NCI-H128 (cell line): Measurements from ENCODE around the gene KCTD2.

Experiments
- DNase-seq: peaks from one replicate; lab custom pipeline; 2025; ENCODE audit not compliant: unreplicated experiment; lab: John Stamatoyannopoulos, UW

The KCTD2 gene

DNA sequence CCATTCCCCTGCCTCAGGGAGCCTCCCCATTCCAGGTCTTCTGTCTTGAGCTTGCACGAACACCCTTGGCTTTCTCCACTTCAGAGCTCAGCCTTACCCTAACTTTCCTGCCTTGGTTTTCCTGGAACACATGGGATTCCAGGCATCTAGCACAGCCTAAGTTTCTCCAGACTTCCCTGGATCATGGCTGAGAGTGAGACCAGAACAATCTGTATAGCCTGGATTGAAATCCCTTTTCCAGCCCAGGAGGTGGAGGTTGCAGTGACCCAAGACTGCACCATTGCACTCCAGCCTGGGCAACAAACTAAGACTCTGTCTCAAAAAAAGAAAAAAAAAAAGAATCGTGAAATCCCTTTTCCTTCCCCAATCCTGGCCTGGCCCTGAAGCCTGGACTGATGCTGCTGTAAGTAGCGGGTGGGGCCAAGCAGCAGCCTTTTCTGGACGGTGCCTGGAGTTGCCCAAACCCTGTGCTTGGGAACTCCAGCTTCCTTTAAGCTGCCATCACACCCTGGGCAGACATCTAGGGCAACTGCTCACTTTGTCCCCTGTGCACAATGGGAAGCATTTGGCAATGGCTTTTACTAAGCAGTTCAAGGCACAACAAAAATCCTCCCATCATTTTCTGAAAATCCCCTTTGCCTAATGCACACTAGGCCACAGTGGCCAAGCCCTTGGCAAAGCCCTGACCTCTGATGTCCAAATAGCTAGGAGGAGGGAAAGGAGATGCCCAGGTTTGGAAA lies 28.7 kb downstream of the KCTD2 start:
- DNase-seq = no peak

DNA sequence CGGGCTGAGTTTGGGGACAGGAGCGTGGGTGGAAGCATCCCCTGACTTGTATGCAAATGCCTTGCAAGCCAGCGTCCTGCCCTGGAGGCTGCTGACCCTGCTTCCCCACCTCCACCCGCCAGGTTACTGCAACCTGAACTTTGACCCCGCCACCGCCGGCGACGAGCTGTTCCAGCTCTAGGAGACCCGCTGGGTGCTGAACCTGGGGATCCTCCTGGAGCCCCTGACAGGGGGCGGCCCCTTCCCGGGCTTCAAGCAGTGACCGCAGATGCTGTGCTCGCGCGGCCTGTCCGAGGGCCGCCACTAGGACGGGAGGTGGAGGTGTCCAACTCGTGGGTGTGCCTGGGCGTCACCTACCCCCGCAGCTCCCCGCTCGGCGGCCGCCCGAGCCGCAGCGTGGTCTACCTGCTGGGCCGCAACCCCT lies 30.1 kb downstream of the KCTD2 start:
- no peak for DNase-seq

DNA sequence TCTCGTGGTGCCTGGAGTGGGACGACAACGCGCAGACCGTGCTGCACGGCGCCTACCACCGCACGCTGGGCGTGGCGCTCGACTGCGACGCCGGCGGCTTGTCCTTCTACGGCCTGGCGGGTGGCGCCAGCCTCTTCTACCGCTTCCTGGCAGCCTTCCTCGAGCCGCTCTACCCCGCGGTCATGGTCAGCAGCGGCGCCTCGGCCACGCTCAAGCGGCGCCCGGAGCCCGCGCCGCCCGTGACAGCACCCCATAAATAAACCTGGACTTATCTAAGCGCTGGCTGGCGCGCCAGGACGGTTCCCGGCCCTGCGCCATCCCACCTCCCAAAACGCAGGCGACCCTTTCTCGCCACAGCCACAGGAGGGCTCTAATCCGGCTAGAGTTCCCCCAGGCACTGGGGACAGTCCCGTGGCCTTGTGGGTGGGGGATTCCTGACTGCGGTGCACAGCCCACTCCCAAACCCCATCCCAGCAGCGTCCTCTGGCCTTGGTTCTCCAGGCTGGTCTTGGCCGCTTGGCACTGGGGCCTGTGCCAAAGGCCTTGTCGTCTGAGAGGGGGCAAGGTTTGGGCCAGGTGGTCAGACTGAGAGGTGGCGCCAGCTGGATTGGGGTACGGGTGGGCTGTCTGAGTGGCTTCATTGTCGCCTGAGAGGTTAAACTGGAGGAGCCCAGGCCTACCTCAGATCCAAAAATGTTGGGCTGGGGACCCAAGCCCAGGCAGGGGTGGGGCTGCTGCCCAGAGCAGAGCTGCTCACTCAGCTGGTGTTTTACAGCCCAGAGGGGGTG lies 30.7 kb downstream of the KCTD2 start:
- no peak for DNase-seq

DNA sequence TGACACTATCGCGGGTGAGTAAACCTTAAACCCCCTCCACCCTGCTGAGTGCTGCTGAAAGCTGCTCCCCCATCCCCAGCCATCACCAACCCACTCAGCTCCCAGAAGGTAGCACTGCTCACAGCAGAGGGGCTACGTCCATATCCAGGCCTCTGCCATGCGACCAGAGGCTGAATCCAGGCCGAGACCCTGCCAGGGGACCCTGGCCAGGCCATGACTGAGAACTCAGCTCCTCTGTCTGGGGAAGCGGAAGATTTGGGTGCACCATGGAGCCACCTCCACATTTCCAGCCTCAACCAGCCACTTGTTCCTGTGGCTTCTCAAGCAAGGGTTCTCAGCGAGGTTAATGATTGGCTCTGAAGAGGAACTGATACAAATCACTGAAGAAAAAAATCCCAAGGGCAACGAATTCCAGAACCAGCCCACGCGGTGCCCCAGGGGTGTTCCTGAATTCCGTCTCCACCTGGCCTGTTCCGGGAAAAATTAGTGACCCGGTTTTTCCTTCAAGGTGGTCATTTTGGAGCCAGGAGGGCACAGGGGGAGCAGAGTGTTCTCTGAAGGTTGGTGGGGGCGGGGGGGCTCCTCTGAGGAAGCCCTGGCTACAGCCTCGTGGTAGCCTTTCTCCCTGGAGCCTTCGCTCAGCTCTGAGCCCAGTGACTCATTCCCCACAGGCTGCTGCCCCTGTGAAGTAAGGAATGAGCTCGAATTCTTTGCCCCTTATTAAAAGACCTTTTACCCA lies 31.4 kb downstream of the KCTD2 start:
- no peak for DNase-seq

DNA sequence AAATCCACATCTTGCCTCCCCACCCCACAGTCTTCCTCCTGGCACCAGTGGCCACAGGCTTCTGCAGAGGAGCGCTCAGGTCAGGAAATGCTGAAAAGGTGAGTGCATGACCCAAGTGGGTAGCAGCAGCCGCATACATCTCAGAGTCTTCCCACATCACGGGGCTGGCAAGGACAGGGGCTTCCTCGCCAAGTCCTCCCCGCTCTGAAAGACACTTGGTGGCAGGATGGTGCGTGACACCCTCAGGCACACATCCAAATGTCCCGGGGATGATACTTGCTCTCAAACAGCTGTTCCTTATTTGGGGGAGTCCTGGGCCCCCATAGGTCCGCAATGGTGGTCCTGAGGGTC lies 32.0 kb downstream of the KCTD2 start:
- DNase-seq = no peak

DNA sequence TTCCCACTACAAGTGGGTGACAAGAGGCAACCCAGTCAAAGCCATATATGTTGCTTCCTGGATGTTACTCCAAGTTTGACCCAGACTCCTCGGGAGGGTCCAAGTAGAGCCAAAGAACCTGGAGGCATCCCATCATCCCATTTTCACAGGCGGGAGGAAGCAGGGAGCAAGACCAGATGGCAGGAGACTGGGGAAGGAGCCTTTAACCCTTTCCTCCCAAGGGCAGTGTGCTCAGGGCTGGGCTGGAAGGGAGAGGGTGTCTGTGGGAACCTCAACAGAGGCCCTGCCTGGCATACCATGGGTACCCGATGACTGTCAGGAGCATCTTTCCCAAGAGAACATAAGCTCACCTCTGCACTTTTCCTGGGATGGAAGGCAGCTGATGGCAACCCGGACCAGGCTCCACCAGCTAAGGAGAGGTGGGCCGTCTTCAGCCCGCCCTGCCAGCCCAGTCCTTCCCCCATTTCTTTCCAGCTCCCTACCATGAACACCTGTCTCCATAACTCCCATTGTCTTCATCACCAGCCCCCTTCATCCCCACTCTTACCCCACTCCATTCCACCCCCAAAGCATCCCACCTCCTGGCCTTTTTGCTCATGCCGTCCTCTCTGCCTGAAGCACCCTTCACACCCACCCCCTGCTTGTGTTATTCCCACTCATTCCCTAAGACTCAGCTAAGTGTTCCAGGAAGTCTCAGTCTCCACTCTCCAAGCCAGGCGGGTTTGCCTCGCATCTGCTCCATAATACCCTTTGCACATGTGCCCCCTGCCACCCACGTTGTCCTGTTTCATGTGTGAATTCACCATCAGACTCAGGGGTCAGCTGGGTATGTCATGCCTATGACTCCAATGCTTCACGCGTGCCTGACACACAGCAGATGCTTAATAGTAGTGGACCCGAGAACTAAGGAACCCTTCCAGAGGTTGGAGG lies 34.9 kb downstream of the KCTD2 start:
- no peak for DNase-seq

DNA sequence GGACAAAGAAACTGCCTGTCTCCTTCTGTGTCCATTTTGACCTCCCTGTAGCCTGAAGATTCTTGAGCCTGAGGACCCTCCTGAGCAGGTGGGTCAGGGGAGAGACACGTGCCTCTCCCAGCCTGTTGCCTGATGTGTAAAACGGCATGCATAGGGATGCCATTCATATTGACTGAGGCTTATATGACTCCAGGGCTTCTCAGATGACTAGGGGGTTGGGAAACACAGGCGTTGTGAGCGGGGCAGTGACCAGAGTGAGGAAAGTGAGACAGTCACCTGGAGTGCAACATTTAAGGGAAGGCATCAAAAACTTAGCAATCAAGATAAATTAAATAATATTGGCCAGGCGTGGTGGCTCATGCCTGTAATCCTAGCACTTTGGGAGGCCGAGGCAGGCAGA lies 35.7 kb downstream of the KCTD2 start:
- DNase-seq = no peak

DNA sequence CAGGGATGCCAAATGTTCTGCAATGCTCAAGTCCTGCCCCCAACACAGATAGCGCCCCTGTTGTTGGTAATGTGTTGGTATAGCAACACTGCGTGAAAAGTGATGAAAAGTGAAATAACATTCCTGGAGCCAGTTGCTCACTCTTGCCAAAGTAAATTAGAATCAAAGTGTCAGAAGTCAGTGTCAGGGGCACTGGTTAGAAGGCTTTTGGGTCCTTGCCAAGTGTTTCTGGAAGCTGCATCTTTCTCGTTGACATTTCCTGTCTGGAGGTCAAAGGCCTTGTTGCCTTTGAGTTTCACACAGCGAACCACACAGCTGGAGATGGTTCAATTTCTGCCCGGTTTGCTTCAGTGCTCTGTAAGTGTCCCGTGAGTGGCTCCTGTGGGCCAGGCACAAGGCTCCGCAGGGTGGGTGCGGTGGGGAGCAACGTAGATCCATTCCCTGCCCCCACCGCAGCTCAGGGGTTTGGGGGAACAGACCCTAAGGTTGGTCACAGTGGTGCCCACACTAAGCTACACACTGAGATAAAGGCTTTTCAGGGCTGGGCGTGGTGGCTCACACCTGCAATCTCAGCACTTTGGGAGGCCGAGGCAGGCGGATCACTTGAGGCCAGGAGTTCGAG lies 37.1 kb downstream of the KCTD2 start:
- no peak for DNase-seq

DNA sequence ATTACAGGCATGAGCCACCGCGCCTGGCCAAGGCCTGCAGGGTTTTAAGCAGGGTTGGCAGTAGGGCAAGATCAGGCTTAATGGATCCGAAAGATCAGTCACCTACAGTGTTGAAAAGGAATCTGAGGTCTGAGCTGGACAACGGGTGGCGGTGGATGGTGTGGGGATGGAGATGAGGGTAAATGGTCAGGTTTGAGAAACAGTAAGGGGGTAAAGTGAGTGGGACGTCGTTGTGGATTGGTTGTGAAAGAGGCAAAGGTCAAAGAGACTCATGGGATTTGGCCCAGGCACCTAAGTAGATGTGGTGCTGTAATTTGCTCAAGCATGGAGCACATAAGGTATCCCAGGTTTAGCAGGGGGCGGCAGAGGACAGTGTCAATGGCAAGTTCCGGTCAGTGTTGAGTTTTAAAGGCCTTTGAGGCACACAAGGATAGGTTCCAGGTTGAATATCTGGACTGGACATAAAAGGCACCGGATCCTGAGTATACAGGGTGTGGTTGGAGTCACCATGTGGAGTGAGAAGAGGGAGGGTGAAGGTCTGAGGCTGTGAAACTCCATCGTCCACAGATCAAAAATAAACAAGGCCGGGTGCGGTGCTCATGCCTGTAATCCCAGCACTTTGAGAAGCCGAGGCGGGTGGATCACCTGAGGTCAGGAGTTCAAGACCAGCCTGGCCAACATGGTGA lies 39.6 kb downstream of the KCTD2 start:
- no peak for DNase-seq

DNA sequence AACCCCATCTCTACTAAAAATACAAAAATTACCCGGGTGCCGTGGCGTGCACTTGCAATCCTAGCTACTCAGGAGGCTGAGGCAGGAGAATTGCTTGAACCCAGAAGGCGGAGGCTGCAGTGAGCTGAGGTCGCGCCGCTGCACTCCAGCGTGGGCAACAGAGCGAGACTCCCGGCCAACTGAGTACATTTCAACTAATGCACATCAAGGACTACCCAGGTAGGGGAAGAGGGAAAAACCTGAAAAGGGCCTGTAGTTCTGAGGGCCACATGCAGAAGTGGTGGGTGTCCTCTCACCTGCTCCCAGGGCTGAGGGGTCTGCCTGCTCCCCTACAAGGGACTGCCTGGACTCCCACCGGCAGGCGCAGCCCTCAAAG lies 40.1 kb downstream of the KCTD2 start:
- no peak for DNase-seq

DNA sequence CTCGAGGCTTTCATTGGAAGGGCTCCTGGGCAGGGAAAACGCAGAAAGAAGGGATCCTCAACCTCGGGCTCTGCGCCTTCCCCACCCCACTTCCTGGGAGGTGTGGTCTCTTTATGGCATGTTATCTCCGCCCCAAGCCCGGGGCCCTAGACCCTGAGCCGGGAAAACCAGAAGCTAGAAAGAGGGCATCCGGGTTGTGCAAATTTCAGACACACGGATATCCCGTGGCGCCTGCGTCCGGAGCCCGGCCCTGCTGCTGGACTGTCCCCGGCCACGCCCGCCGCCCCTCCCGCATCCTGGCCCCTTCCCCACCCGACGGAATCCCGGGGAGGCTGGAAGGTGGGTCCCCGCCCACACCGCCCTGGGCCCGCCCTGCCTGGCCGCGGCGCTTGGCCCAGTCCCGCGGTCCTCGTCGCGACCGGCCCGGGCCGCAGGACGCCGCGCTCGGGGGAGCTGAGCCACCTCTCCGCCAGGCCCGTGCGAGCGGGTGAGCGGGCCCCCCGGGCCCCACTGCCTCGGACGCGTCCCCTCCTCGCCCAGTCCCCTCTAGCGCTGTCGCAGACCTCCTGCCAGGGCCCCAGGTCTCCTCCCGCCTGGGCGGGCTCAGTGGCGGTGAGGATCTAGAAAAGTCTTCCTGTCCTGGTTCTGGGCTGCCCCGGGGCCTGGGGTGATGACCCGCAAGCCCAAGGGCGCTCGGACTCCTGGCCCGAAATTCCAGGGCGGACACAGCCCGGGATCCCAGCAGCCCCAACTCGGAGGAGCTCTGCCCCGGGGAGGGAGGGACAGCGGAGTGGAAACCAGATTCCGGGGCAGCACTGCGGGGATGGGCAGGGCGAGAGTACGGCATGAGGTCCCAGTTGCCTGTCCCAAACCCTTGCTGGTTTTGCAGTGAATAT lies 40.8 kb downstream of the KCTD2 start, which contains the start of gene SLC16A5:
Gene SLC16A5 (plus strand): TSS at position 397 of the 896 bp plus-strand sequence. CDS start 5,683 bp downstream, outside the sequence.
- DNase-seq = no peak

DNA sequence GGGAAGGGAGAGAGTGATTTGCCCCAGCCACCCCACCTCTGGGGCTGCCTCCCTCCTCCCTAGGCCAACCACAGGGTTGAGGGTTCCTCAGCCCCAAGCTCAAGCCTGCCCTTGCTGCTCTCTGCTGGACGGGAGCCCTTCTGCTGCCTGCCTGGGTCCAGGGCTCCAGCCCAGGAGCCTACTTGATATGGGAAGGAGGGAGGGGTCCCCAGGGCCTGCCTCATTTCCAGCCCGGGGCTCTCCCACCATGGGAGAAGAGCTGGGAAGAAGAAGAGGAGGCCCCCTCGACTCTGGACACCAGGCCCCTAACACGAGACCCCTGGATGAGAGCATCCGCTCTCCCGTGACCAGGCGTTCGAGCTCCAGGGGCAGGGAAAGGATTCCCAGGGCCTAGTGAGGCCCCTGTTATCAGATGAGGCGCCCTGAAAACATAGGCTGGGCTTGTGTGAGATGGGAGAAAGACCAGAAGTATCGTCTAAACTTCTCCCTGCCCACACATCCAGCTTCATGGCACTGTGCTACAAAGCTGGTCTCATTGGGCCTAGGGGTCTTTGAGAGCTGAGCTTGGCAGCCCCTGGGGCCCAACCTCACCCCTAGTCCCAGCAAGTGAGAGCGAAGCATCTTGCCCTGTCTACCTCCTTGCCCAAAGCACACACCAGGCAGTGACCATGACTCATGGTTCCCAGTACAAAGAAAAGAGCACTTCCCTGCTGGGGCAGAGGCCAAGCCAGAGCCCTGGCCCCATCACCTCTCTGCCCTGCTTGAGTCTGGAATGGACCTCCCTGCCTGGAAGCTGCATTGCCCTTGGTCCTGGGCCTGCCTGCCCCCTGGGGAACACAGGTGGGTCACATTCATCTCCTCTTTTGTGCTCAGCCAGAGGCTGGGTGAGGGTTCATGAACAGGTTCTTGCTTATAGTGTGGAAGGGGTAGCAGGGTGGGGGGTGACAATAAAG lies 41.7 kb downstream of the KCTD2 start:
- no peak for DNase-seq

DNA sequence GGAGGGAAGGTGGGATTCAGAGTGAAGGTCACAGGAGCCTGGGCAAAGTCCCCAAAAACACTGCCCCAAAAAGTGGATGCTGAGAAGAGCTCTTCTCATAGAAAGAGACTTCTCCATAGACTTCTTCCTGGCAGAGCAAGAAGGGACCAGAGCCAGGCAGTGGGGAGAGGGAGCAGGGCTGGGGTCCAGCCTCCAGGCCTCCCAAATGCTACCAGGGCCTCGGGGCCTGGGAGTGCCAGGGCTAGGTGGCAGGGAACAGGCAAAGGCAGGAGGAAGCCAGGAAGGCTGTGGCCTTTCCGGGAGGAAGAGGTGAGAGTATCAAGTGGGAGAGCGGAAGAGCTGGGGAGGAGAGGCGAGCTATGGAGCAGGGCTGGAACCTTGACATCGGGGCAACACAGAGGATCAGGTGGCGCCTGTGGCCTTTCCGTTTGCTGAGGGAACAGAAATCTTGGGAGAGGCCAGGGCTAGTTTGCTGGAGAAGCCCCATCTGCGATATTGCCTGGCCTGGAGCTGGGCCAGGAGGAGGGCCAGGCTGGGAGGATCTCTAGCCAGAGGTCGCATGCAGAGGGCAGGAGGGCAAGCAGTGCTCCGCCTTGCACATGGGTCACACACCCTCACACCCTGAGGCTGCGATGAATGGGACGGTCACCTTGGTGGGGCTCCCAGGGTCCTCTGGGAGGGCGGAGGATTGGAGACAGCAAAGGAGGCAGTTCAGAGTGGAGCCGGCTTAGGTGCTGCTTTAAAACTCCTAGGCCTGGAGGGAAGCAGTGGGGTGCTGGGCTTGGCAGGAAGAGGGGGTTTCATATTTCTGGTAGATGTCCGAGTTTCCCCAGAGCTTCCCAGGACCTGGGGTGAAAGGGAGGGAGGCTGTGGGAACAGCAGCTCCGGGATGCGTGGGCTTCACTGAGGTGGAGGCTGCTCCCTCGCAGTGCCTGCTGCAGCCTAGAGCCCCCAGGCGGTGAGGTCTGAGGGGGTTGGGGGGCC lies 44.1 kb downstream of the KCTD2 start:
- no peak for DNase-seq

DNA sequence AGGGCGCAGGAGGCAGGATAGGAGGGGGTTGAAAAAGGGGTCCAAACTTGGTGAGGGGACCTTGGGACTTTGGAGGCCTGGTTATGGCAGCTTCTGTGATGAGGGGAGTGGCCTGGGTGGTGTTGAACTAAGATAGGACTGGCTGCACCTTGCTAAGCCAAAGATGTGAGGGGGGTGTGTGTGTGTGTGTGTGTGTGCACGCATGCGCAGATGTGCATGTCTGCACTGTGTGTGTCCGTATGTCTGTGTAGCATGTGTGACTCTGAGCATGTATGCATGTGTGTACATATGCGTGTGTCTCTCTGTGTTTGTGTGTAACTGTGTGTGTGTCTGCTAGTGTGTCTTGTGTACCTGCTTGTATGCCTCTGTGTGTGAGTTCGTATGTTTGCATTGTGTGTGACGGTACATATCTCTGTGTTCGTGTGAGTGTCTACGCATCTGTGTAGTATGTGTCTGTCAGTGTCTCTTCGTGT lies 44.9 kb downstream of the KCTD2 start:
- no peak for DNase-seq

DNA sequence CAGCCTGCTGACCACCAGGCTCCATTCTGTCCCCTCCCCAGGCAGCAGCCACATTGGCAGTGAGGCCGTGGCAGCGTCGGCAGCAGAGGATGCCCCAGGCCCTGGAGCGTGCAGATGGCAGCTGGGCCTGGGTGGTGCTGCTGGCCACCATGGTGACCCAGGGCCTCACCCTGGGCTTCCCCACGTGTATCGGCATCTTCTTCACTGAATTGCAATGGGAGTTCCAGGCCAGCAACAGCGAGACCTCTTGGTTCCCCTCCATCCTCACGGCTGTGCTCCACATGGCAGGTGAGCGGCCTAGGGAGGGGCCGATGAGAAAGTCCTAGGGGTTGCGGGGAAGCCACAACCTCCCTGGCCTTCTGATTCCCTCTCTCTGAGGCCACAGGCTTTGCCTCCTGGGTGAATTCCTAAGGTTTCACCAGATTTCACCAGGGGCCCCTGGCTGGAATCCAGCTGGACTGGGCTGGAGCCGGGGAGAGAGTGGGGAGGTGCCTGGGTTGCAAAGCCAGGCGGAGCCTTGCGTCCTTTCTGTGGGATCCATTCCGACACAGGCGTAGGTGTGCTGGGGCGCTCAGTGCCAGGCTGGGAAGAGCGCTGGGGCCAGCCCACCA lies 46.6 kb downstream of the KCTD2 start:
- DNase-seq = no peak

DNA sequence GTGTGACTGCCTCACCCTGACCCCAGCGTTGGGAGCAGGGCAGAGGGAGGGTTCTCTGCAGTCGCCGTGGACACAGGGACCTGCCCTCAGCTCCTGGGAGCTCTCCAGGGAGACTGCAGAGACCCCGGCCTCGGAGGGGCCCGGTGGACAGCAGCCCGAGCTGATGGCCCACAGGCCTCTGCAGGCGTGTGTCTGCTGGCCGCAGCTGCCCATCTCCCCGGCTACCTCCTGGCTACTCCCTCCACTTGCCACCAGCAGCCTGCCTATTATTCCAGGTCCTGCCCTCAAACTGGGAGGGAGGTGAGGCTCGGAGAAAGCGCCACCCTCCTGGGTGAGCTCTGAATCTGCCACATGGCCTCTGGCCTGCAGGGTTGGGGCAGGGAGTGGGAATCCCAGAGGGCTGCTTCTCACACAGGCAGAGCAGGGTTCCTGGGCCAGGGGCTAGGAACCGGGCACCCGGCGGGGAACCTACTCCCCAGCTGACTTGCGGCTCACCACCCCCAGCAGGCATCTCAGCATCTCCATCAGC lies 47.9 kb downstream of the KCTD2 start:
- no peak for DNase-seq
